Measurements from ENCODE around the gene ACTL6A. TPM values are rescaled to one million over a fixed set of nuclear protein-coding genes. Genes with fewer than 3 reads are reported as not detected.

The ACTL6A gene
- total RNA-seq, 4 donors from 2014 or later: 40.8 to 72.2 (median 49.8) TPM

DNA sequence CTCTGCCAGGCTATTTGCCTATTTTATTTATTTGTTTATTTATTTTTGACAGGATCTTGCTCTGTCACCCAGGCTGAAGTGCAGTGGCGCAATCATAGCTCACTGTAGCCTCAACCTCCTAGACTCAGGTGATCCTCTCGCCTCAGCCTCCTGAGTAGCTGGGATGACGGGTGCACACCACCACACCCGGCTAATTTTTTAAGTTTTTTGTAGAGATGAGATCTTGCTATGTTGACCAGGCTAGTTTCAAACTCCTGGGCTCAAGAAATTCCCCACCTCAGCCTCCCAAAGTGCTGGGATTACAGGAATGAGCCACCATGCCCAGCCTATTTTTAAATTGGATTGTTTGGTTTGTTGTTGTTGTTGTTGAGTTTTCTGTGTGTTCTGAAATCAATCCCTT, 47.3 kb downstream of the ACTL6A start:
- Histone ChIP-seq H3K4me3 (replicated peaks in 1 of 3) (no peak overlapping the region), H3K36me3 (no peaks in the 10 kb centered on the region), H3K9me3 (no peaks in the 10 kb centered on the region), H3K27ac (no peak overlapping the region), H3K4me1 (peaks cover 7 to 8% of the 10 kb centered on the region in 2 donors), H3K27me3 (no peaks in the 10 kb centered on the region)
- WGBS, 2 donors: 96 to 99% methylated on average over 4 of the region's 4 CpGs
- TF ChIP-seq CTCF (IDR thresholded peaks at IDR 0.05): no peak
- TF ChIP-seq POLR2A (IDR thresholded peaks at IDR 0.05): no peak
- DNase-seq: no peak
- intact Hi-C loops (cut with DNase I): no loop called here

DNA sequence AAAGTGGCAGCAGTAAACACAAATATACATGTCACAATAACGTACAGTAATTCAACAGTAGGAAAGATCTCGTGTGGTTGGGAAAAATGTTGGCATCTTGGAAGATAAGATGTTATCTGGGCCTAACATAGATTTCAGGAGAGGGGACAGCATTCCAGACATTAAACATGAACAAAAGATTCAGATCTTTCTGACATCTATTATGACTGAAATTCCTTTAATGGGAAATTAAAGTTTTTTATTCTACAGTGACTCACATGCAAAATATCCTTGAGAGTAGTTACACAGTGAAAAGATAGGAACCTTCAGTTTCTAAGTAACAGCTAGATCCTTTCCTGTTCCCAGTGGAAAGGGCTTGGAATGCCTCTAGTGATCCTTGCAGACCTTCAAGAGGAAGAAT, 51.1 kb downstream of the ACTL6A start:
- no peaks in the 10 kb centered on the region for H3K27me3 ChIP-seq
- intact Hi-C loops (cut with DNase I): no loop called here
- H3K4me3 ChIP-seq (replicated peaks in 1 of 3): no peak overlapping the region
- H3K27ac ChIP-seq: no peak overlapping the region
- TF ChIP-seq POLR2A (IDR thresholded peaks at IDR 0.05) (no peak), CTCF (IDR thresholded peaks at IDR 0.05) (no peak)
- H3K9me3 ChIP-seq: no peaks in the 10 kb centered on the region
- DNase-seq: no peak
- WGBS, 2 donors: 78 to 89% methylated on average over 2 of the region's 2 CpGs
- peaks cover 4 to 17% of the 10 kb centered on the region in 2 donors for H3K36me3 ChIP-seq
- no peaks in the 10 kb centered on the region for H3K4me1 ChIP-seq

DNA sequence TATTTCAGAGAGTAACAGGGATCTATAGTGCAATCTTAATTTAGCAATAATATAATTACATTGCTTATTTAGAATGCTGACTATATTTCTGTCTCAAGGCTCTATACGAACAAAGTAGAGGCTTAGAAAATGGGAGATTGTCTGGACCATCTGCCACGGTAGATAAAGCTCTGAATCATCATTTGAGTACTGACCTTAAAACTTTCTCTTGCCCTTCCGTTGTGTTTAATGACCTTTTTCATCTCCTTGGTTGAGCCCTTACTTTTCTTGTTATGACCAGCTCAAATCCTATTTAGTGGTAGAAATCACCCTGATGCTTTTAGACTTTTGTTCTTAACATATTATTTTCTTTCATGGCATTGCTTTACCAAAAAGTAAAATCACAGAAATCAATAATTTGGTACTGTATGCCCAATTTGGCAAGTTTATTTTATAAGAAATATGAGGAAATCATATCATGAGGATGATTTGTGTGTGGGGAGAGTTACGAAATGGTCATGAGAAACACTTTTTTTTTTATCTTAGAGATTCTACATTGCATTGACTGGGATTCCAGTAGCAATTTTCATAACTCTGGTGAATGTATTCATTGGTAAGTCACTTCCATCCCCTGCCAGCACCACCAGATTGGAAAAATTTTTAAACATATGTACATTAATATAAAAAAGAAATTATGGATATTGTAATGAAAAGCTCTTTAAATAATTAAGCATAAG, 52.9 kb downstream of the ACTL6A start:
- no peak overlapping the region for H3K4me3 ChIP-seq (replicated peaks in 1 of 3)
- no peak for DNase-seq
- no peaks in the 10 kb centered on the region for H3K4me1 ChIP-seq
- no peak for TF ChIP-seq POLR2A (IDR thresholded peaks at IDR 0.05)
- H3K36me3 ChIP-seq: peaks cover 8 to 19% of the 10 kb centered on the region in 2 donors
- H3K27me3 ChIP-seq: no peaks in the 10 kb centered on the region
- WGBS, 2 donors: 90% methylated on average over 4 of the region's 4 CpGs
- H3K27ac ChIP-seq: no peak overlapping the region
- no peaks in the 10 kb centered on the region for H3K9me3 ChIP-seq
- intact Hi-C loops (cut with DNase I): no loop called here

DNA sequence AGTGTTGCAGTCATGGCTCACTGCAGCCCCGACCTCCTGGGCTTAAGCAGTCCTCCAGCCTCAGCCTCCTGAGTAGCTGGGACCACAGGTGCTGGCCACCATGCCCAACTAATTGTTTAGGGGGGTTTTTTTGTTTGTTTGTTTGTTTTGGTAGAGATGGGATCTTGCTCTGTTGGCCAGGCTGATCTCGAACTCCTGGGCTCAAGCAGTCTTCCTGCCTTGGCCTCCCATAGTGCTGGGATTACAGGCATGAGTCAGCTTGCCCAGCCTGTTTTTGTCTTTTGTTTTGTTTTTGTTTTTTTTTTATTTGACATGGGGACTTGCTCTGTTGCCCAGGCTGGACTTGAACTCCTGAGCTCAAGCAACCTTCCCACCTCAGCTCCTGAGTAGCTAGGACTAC, 59.3 kb downstream of the ACTL6A start:
- 98% methylated on average over 2 of the region's 2 CpGs for WGBS, 2 donors
- no peaks in the 10 kb centered on the region for H3K4me1 ChIP-seq
- TF ChIP-seq POLR2A (IDR thresholded peaks at IDR 0.05) (no peak), CTCF (IDR thresholded peaks at IDR 0.05) (no peak)
- intact Hi-C loops (cut with DNase I): no loop called here
- no peak overlapping the region for H3K27ac ChIP-seq
- no peaks in the 10 kb centered on the region for H3K27me3 ChIP-seq
- H3K36me3 ChIP-seq: peaks cover 32 to 52% of the 10 kb centered on the region in 2 donors
- H3K4me3 ChIP-seq (replicated peaks in 1 of 3): no peak overlapping the region
- no peaks in the 10 kb centered on the region for H3K9me3 ChIP-seq
- no peak for DNase-seq

DNA sequence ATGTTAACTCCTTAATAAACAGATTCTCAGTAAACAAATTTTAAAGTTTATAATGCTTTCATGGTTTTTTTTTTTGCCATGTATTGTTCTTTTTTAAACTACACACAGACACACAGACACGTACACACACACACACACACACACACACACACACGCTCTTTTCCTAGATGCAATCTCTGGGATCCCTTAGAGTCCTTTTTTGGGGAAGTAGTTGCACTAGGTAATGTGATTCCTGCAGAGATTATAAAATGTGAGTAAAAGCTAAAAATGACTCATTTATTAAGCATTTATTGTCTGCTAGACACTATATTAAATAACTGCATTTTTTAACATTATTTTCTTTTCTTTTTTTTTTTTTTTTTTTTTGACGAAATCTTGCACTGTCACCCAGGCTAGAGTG, 61.7 kb downstream of the ACTL6A start:
- DNase-seq: no peak
- Histone ChIP-seq H3K36me3 (peaks cover 24 to 36% of the 10 kb centered on the region in 2 donors), H3K4me1 (no peaks in the 10 kb centered on the region), H3K27me3 (no peaks in the 10 kb centered on the region), H3K27ac (no peak overlapping the region), H3K4me3 (replicated peaks in 1 of 3) (no peak overlapping the region), H3K9me3 (no peaks in the 10 kb centered on the region)
- 76 to 81% methylated on average over 3 of the region's 3 CpGs for WGBS, 2 donors
- TF ChIP-seq CTCF (IDR thresholded peaks at IDR 0.05): no peak
- TF ChIP-seq POLR2A (IDR thresholded peaks at IDR 0.05): no peak
- intact Hi-C loops (cut with DNase I): no loop called here

Data from thyroid gland (tissue), 4 donors.